ENCODE measurements around the gene C11orf87. TPM values are rescaled to one million over a fixed set of nuclear protein-coding genes. Genes with fewer than 3 reads are reported as not detected.

C11orf87 gene
- total RNA-seq, 4 donors from 2014 or later, result not detected

GRCh38 chr11:109443052-109443451 is 21.1 kb downstream of the C11orf87 start:
- no peak for TF ChIP-seq CTCF (IDR thresholded peaks at IDR 0.05; ENCODE audit: low read depth)

GRCh38 chr11:109454857-109455256 is 32.9 kb downstream of the C11orf87 start:
- no peak for TF ChIP-seq CTCF (IDR thresholded peaks at IDR 0.05; ENCODE audit: low read depth)
